ENCODE measurements around the gene RHEBL1. TPM values are rescaled to one million over a fixed set of nuclear protein-coding genes. Genes with fewer than 3 reads are reported as not detected.

RHEBL1 gene
- total RNA-seq, 1 experiment from 2014 or later: 1.3 TPM

- POLR2A ChIA-PET (ENCODE audit: low non-redundant PET): no interaction called here
- H3K4me3 ChIP-seq (ENCODE audit: low read depth, low read length, poor library complexity, severe bottlenecking): no peak overlapping the region
- H3K9me3 ChIP-seq (ENCODE audit: low read depth, low read length, poor library complexity, severe bottlenecking): no peaks in the 10 kb centered on the region
- no TSS peak for BruUV-seq (replicated peaks)
- intact Hi-C loops (cut with micrococcal nuclease; ENCODE audit: unreplicated experiment): no loop called here
- peaks cover 25% of the 10 kb centered on the region for H3K27me3 ChIP-seq (replicated peaks; ENCODE audit: insufficient read depth, low read depth, low read length, poor library complexity)
- H3K36me3 ChIP-seq (ENCODE audit: insufficient read depth, low read length, poor library complexity, severe bottlenecking): no peaks in the 10 kb centered on the region
- no peak for TF ChIP-seq CTCF (conservative IDR thresholded peaks at IDR 0.05; ENCODE audit: low read depth, low read length)
- no peak for TF ChIP-seq EZH2 (IDR thresholded peaks at IDR 0.05; ENCODE audit: borderline replicate concordance, low read depth, low read length, poor library complexity, severe bottlenecking)
- H3K4me1 ChIP-seq (ENCODE audit: insufficient read depth, low read length, poor library complexity, severe bottlenecking): peaks cover 9% of the 10 kb centered on the region
- no peak for DNase-seq (ENCODE audit: low spot score)
- CTCF ChIA-PET: no interaction called here
- no peak overlapping the region for H3K27ac ChIP-seq (ENCODE audit: low read depth, low read length, poor library complexity, severe bottlenecking)
These were observed 16.3 kb upstream of the RHEBL1 start for GRCh38 chr12:49086116-49086515.

GRCh38 chr12:49084438-49084837 lies 14.7 kb upstream of the RHEBL1 start:
- H3K27ac ChIP-seq (ENCODE audit: low read depth, low read length, poor library complexity, severe bottlenecking): no peak overlapping the region
- no peaks in the 10 kb centered on the region for H3K4me1 ChIP-seq (ENCODE audit: insufficient read depth, low read length, poor library complexity, severe bottlenecking)
- ChIA-PET CTCF (no interaction called here), POLR2A (ENCODE audit: low non-redundant PET) (no interaction called here)
- no peaks in the 10 kb centered on the region for H3K36me3 ChIP-seq (ENCODE audit: insufficient read depth, low read length, poor library complexity, severe bottlenecking)
- DNase-seq (ENCODE audit: low spot score): no peak
- H3K4me3 ChIP-seq (ENCODE audit: low read depth, low read length, poor library complexity, severe bottlenecking): no peak overlapping the region
- peaks cover 8% of the 10 kb centered on the region for H3K27me3 ChIP-seq (replicated peaks; ENCODE audit: insufficient read depth, low read depth, low read length, poor library complexity)
- no TSS peak for BruUV-seq (replicated peaks)
- H3K9me3 ChIP-seq (ENCODE audit: low read depth, low read length, poor library complexity, severe bottlenecking): no peaks in the 10 kb centered on the region
- no peak for TF ChIP-seq CTCF (conservative IDR thresholded peaks at IDR 0.05; ENCODE audit: low read depth, low read length)
- no peak for TF ChIP-seq EZH2 (IDR thresholded peaks at IDR 0.05; ENCODE audit: borderline replicate concordance, low read depth, low read length, poor library complexity, severe bottlenecking)
- intact Hi-C loops (cut with micrococcal nuclease; ENCODE audit: unreplicated experiment): no loop called here

- intact Hi-C loops (cut with micrococcal nuclease; ENCODE audit: unreplicated experiment): no loop called here
- ChIA-PET POLR2A (ENCODE audit: low non-redundant PET) (no interaction called here), CTCF (no interaction called here)
- BruUV-seq (replicated peaks): no TSS peak
- no peaks in the 10 kb centered on the region for H3K9me3 ChIP-seq (ENCODE audit: low read depth, low read length, poor library complexity, severe bottlenecking)
- H3K4me1 ChIP-seq (ENCODE audit: insufficient read depth, low read length, poor library complexity, severe bottlenecking): no peaks in the 10 kb centered on the region
- no peak for DNase-seq (ENCODE audit: low spot score)
- no peak overlapping the region for H3K27ac ChIP-seq (ENCODE audit: low read depth, low read length, poor library complexity, severe bottlenecking)
- H3K27me3 ChIP-seq (replicated peaks; ENCODE audit: insufficient read depth, low read depth, low read length, poor library complexity): no peaks in the 10 kb centered on the region
- TF ChIP-seq CTCF (conservative IDR thresholded peaks at IDR 0.05; ENCODE audit: low read depth, low read length): no peak
- TF ChIP-seq EZH2 (IDR thresholded peaks at IDR 0.05; ENCODE audit: borderline replicate concordance, low read depth, low read length, poor library complexity, severe bottlenecking): no peak
- no peaks in the 10 kb centered on the region for H3K36me3 ChIP-seq (ENCODE audit: insufficient read depth, low read length, poor library complexity, severe bottlenecking)
- no peak overlapping the region for H3K4me3 ChIP-seq (ENCODE audit: low read depth, low read length, poor library complexity, severe bottlenecking)
These were observed 10.0 kb upstream of the RHEBL1 start for GRCh38 chr12:49079793-49080192.

Data from A673 (cell line).